HCT116 (cell line): ENCODE measurements around the gene DBX1. TPM values are rescaled to one million over a fixed set of nuclear protein-coding genes. Genes with fewer than 3 reads are reported as not detected.

ENCODE experiments used
- ATAC-seq: fragments of 200-7000 bp; cut with Tn5 transposase; 2 replicates; pipeline ENCODE4 v1.9.1; 2020; ENCODE audit warnings: mild to moderate bottlenecking, moderate library complexity
- BruUV-seq: library from RNA; stranded (reverse); fragments of 400-500 nt; replicated peaks from 2 replicates; lab custom pipeline; 2021; lab: Mats Ljungman, UMichigan
- CTCF ChIA-PET: fragments of 300-600 bp; sonication (Branson Sonifier 250); formaldehyde crosslinking; loops from one replicate; lab custom pipeline; 2021; ENCODE audit warnings: antibody characterized with exemption; lab: Charles Lee
- POLR2A ChIA-PET: fragments of 300-600, 350-600 bp; sonication (Branson Sonifier 250); formaldehyde crosslinking; loops from one replicate; lab custom pipeline; 2021; ENCODE audit warnings: antibody characterized with exemption; lab: Charles Lee
- RAD21 ChIA-PET, 2 experiments: fragments of 300-600 bp; sonication (Branson Sonifier 250); formaldehyde crosslinking; loops; one replicate each; lab custom pipeline; 2023; ENCODE audit warnings: low total read pairs in 2 of 2; ENCODE audit not compliant: uncharacterized antibody in 2 of 2, unreplicated experiment in 2 of 2, low non-redundant PET in 1 of 2; lab: Charles Lee
- DNase-seq: peaks from one replicate; pipeline ENCODE4 v3.0.0-alpha.2; 2010; ENCODE audit warnings: low read depth, low spot score
- H2AFZ ChIP-seq: fragments of 200-600 bp; shearing (Covaris generic), sonication (generic); 2 replicates; pipeline ENCODE4 v1.6.1; 2017; ENCODE audit warnings: low read depth, mixed run types, mixed read lengths, antibody characterized with exemption, low read length; ENCODE audit not compliant: poor library complexity, severe bottlenecking
- H3K27ac ChIP-seq: 2 replicates; pipeline ENCODE4 v1.5.1; 2012; ENCODE audit warnings: low read depth, low read length
- H3K27me3 ChIP-seq: fragments of 200-600 bp; sonication (generic); 2 replicates; pipeline ENCODE4 v1.6.1; 2016; ENCODE audit warnings: mixed run types, low read length, mixed read lengths; ENCODE audit not compliant: insufficient read depth
- H3K36me3 ChIP-seq, 2 experiments: fragments of 200-500 bp in 1 of 2; fragments of 200-600 bp in 1 of 2; sonication (Bioruptor generic) in 1 of 2; sonication (generic) in 1 of 2; 2 replicates each; pipeline versions ENCODE4 v1.5.1 to v1.6.1; 2014 to 2016; ENCODE audit warnings: low read length in 2 of 2, inconsistent platforms in 1 of 2, mixed read lengths in 1 of 2, mixed run types in 1 of 2; ENCODE audit not compliant: insufficient read depth in 2 of 2, control insufficient read depth in 1 of 2
- H3K4me1 ChIP-seq, 2 experiments: fragments of 200-600 bp in 1 of 2; sonication (generic) in 1 of 2; 2 replicates each; pipeline versions ENCODE4 v1.5.1 to v1.6.1; 2012 to 2017; ENCODE audit warnings: low read length in 2 of 2, inconsistent platforms in 1 of 2, mild to moderate bottlenecking in 1 of 2, mixed read lengths in 1 of 2, mixed run types in 1 of 2, moderate library complexity in 1 of 2; ENCODE audit not compliant: insufficient read depth in 2 of 2, control insufficient read depth in 1 of 2
- H3K4me2 ChIP-seq: fragments of 200-600 bp; sonication (generic); 2 replicates; pipeline ENCODE4 v1.6.1; 2017; ENCODE audit warnings: mixed run types, low read length, mixed read lengths
- H3K4me3 ChIP-seq, 2 experiments: fragments of 200-600 bp in 1 of 2; sonication (generic) in 1 of 2; replicated peaks in 1 of 2; 2 replicates each; pipeline ENCODE4 v1.5.1; 2011 to 2016; ENCODE audit warnings: low read length in 2 of 2, control low read depth in 1 of 2, low read depth in 1 of 2, mild to moderate bottlenecking in 1 of 2, mixed read lengths in 1 of 2, mixed run types in 1 of 2
- H3K79me2 ChIP-seq: fragments of 200-600 bp; sonication (generic); 2 replicates; pipeline ENCODE4 v1.6.1; 2017; ENCODE audit warnings: mild to moderate bottlenecking, mixed run types, low read length, moderate library complexity, mixed read lengths; ENCODE audit not compliant: insufficient read depth
- H3K9ac ChIP-seq: fragments of 200-600 bp; sonication (generic); 2 replicates; pipeline ENCODE4 v1.6.1; 2016; ENCODE audit warnings: low read length, mixed read lengths
- H3K9me2 ChIP-seq: fragments of 200-600 bp; sonication (generic), shearing (Covaris generic); 2 replicates; pipeline ENCODE4 v1.6.1; 2017; ENCODE audit warnings: mixed run types, mild to moderate bottlenecking, moderate library complexity; ENCODE audit not compliant: insufficient read depth
- H3K9me3 ChIP-seq, 2 experiments: fragments of 200-500 bp in 1 of 2; fragments of 200-600 bp in 1 of 2; sonication (Bioruptor generic) in 1 of 2; sonication (generic) in 1 of 2; 2 replicates each; pipeline ENCODE4 v1.6.1; 2014 to 2017; ENCODE audit warnings: low read length in 2 of 2, mixed read lengths in 2 of 2, inconsistent platforms in 1 of 2, low read depth in 1 of 2, mild to moderate bottlenecking in 1 of 2, mixed run types in 1 of 2, moderate library complexity in 1 of 2; ENCODE audit not compliant: control insufficient read depth in 1 of 2, insufficient read depth in 1 of 2
- H4K20me1 ChIP-seq: fragments of 200-600 bp; sonication (generic), shearing (Covaris generic); 2 replicates; pipeline ENCODE4 v1.6.1; 2017; ENCODE audit warnings: mixed run types, mild to moderate bottlenecking, moderate library complexity; ENCODE audit not compliant: insufficient read depth
- CEBPB ChIP-seq: IDR thresholded peaks from 2 replicates; pipeline ENCODE4 v1.6.1; 2012; ENCODE audit warnings: low read depth
- EGR1 ChIP-seq: IDR thresholded peaks from 2 replicates; pipeline ENCODE4 v1.6.1; 2012; ENCODE audit warnings: low read depth
- ELF1 ChIP-seq: IDR thresholded peaks from 2 replicates; pipeline ENCODE4 v1.6.1; 2012; ENCODE audit warnings: low read depth, borderline replicate concordance
- EZH2 ChIP-seq: fragments of 200-600 bp; sonication (generic); IDR thresholded peaks from 2 replicates; pipeline ENCODE4 v1.6.1; 2017; ENCODE audit warnings: antibody characterized with exemption, mixed run types
- EZH2phosphoT487 ChIP-seq: fragments of 200-600 bp; IDR thresholded peaks from 2 replicates; pipeline ENCODE4 v1.6.1; 2018; ENCODE audit warnings: antibody characterized with exemption, borderline replicate concordance
- JUND ChIP-seq: IDR thresholded peaks from 2 replicates; pipeline ENCODE4 v1.6.1; 2012
- POLR2A ChIP-seq: IDR thresholded peaks from 2 replicates; pipeline ENCODE4 v1.7.0; 2011; ENCODE audit warnings: borderline replicate concordance; ENCODE audit not compliant: insufficient read depth, insufficient read length; ENCODE audit errors: extremely low read depth
- SIN3A ChIP-seq: IDR thresholded peaks from 2 replicates; pipeline ENCODE4 v1.6.1; 2012; ENCODE audit warnings: low read depth
- SP1 ChIP-seq: IDR thresholded peaks from 2 replicates; pipeline ENCODE4 v1.6.1; 2012; ENCODE audit warnings: low read depth
- SRF ChIP-seq: IDR thresholded peaks from 2 replicates; pipeline ENCODE4 v1.6.1; 2012; ENCODE audit warnings: low read depth
- TCF7L2 ChIP-seq: IDR thresholded peaks from 2 replicates; pipeline ENCODE4 v1.7.0; 2011; ENCODE audit warnings: borderline replicate concordance, inconsistent platforms; ENCODE audit not compliant: insufficient read depth, insufficient read length; ENCODE audit errors: extremely low read depth
- YY1 ChIP-seq: IDR thresholded peaks from 2 replicates; pipeline ENCODE4 v1.6.1; 2011; ENCODE audit warnings: low read length, low read depth, moderate library complexity, mild to moderate bottlenecking; ENCODE audit not compliant: insufficient replicate concordance; ENCODE audit errors: extremely low read depth
- intact Hi-C: fragments of 100-400 bp; cut with micrococcal nuclease; formaldehyde crosslinking; loops from 2 replicates; pipeline ENCODE4 v1.10.0; 2022
- total RNA-seq: library from RNA; stranded (reverse); gene quantifications from one replicate; pipeline ENCODE4 v1.2.1, GENCODE V29; 2021; ENCODE audit not compliant: unreplicated experiment
- TF ChIP-seq, protein P1 (sequence below): IDR thresholded peaks from 2 replicates; pipeline ENCODE4 v1.6.1; 2012; ENCODE audit warnings: low read depth
- TF ChIP-seq, protein P2 (sequence below), 3 experiments: fragments of 200-600 bp in 1 of 3; sonication (generic) in 1 of 3; IDR thresholded peaks in 2 of 3; conservative IDR thresholded peaks in 1 of 3; 2 replicates each; pipeline ENCODE4 v1.5.1; 2012 to 2017; ENCODE audit warnings: low read depth in 2 of 3, low read length in 2 of 3, antibody characterized with exemption in 1 of 3, borderline replicate concordance in 1 of 3, control low read depth in 1 of 3, mild to moderate bottlenecking in 1 of 3, mixed read lengths in 1 of 3, mixed run types in 1 of 3, moderate library complexity in 1 of 3; ENCODE audit not compliant: insufficient read depth in 1 of 3

Gene DBX1
- total RNA-seq, 1 experiment from 2014 or later = not detected

DNA sequence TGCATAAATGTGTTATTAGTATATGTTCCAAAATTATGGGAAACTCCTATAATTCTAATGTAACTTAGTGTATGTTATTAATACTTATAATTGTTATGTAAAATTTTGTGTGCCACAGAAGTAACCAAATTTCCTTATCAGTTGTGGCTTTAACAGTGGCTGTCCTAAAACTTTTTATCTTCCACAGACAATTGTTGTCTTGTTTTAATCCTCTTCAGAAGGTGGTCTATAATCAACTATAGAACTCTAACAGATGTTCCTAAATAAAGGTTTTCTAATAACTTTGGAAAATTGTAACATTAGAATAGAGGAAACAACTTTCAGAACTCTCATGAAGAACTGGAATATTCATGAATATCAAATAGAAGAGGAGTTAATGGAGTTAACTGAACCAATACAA is 44.4 kb upstream of the DBX1 start:
- POLR2A ChIA-PET = no interaction called here
- no peak overlapping the region for H3K4me2 ChIP-seq
- no peak for TF ChIP-seq CEBPB
- TF ChIP-seq SIN3A = no peak
- no peak for TF ChIP-seq SP1
- TF ChIP-seq ELF1 = no peak
- no peak for TF ChIP-seq POLR2A
- TF ChIP-seq, protein P1, sequence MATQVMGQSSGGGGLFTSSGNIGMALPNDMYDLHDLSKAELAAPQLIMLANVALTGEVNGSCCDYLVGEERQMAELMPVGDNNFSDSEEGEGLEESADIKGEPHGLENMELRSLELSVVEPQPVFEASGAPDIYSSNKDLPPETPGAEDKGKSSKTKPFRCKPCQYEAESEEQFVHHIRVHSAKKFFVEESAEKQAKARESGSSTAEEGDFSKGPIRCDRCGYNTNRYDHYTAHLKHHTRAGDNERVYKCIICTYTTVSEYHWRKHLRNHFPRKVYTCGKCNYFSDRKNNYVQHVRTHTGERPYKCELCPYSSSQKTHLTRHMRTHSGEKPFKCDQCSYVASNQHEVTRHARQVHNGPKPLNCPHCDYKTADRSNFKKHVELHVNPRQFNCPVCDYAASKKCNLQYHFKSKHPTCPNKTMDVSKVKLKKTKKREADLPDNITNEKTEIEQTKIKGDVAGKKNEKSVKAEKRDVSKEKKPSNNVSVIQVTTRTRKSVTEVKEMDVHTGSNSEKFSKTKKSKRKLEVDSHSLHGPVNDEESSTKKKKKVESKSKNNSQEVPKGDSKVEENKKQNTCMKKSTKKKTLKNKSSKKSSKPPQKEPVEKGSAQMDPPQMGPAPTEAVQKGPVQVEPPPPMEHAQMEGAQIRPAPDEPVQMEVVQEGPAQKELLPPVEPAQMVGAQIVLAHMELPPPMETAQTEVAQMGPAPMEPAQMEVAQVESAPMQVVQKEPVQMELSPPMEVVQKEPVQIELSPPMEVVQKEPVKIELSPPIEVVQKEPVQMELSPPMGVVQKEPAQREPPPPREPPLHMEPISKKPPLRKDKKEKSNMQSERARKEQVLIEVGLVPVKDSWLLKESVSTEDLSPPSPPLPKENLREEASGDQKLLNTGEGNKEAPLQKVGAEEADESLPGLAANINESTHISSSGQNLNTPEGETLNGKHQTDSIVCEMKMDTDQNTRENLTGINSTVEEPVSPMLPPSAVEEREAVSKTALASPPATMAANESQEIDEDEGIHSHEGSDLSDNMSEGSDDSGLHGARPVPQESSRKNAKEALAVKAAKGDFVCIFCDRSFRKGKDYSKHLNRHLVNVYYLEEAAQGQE = no peak
- TF ChIP-seq SRF = no peak
- no peak for TF ChIP-seq YY1
- no peak for TF ChIP-seq EGR1
- TF ChIP-seq TCF7L2 = no peak
- TF ChIP-seq JUND = no peak
- TF ChIP-seq, protein P2, sequence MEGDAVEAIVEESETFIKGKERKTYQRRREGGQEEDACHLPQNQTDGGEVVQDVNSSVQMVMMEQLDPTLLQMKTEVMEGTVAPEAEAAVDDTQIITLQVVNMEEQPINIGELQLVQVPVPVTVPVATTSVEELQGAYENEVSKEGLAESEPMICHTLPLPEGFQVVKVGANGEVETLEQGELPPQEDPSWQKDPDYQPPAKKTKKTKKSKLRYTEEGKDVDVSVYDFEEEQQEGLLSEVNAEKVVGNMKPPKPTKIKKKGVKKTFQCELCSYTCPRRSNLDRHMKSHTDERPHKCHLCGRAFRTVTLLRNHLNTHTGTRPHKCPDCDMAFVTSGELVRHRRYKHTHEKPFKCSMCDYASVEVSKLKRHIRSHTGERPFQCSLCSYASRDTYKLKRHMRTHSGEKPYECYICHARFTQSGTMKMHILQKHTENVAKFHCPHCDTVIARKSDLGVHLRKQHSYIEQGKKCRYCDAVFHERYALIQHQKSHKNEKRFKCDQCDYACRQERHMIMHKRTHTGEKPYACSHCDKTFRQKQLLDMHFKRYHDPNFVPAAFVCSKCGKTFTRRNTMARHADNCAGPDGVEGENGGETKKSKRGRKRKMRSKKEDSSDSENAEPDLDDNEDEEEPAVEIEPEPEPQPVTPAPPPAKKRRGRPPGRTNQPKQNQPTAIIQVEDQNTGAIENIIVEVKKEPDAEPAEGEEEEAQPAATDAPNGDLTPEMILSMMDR (IDR thresholded peaks at IDR 0.05 in 2 of 3, conservative IDR thresholded peaks at IDR 0.05 in 1 of 3; ENCODE audit: borderline replicate concordance in 1 of 3, insufficient read depth in 1 of 3, low read depth in 2 of 3, low read length in 2 of 3) = no peak
- TF ChIP-seq EZH2phosphoT487 = no peak
- no peak for TF ChIP-seq EZH2
- TF ChIP-seq, all 23 proteins: peak for 0
- Histone ChIP-seq H3K4me3 (no peak overlapping the region), H3K27ac (no peak overlapping the region), H2AFZ (no peak overlapping the region), H3K9me3 (no peaks in the 10 kb centered on the region), H3K79me2 (no peaks in the 10 kb centered on the region), H3K9ac (no peak overlapping the region), H3K4me1 (no peaks in the 10 kb centered on the region), H3K36me3 (no peaks in the 10 kb centered on the region), H3K9me2 (no peaks in the 10 kb centered on the region), H3K27me3 (peaks cover 14% of the 10 kb centered on the region), H4K20me1 (no peaks in the 10 kb centered on the region)
- no peak for DNase-seq
- ChIA-PET RAD21 (no interaction called here), CTCF (no interaction called here)
- ATAC-seq = no peak
- no TSS peak for BruUV-seq
- intact Hi-C loops = no loop called here
